H9 (cell line): Measurements from ENCODE around the gene SMC1B. TPM values are rescaled to one million over a fixed set of nuclear protein-coding genes. Genes with fewer than 3 reads are reported as not detected.

Experiments used
- DNase-seq: peaks from one replicate; pipeline ENCODE4 v3.0.0-alpha.2; 2017
- H2AFZ ChIP-seq: one replicate; pipeline ENCODE4 v1.6.1; 2013; ENCODE audit warnings: mild to moderate bottlenecking, low read length, control low read depth, moderate library complexity
- H2AK5ac ChIP-seq: 2 replicates; pipeline ENCODE4 v1.6.1; 2013; ENCODE audit warnings: low read length, control low read depth, mixed read lengths; ENCODE audit not compliant: insufficient read length
- H2BK120ac ChIP-seq: one replicate; pipeline ENCODE4 v1.6.1; 2013; ENCODE audit warnings: low read depth, mild to moderate bottlenecking, low read length, control low read depth, inconsistent platforms; ENCODE audit not compliant: poor library complexity, severe bottlenecking
- H2BK12ac ChIP-seq: 2 replicates; pipeline ENCODE4 v1.6.1; 2013; ENCODE audit warnings: low read length, control low read depth, mixed read lengths, low read depth; ENCODE audit not compliant: insufficient read length
- H2BK15ac ChIP-seq: 2 replicates; pipeline ENCODE4 v1.6.1; 2013; ENCODE audit warnings: low read depth, low read length, control low read depth
- H2BK20ac ChIP-seq: one replicate; pipeline ENCODE4 v1.6.1; 2013; ENCODE audit warnings: low read depth, mild to moderate bottlenecking, low read length, control low read depth, inconsistent platforms; ENCODE audit not compliant: poor library complexity, severe bottlenecking
- H2BK5ac ChIP-seq: 2 replicates; pipeline ENCODE4 v1.6.1; 2013; ENCODE audit warnings: low read length, control low read depth, mixed read lengths; ENCODE audit not compliant: insufficient read length
- H3K14ac ChIP-seq: 2 replicates; pipeline ENCODE4 v1.6.1; 2013; ENCODE audit warnings: low read length, control low read depth; ENCODE audit not compliant: insufficient read depth
- H3K18ac ChIP-seq: 2 replicates; pipeline ENCODE4 v1.6.1; 2013; ENCODE audit warnings: low read depth, mild to moderate bottlenecking, mixed read lengths, low read length, control low read depth; ENCODE audit not compliant: insufficient read length
- H3K23ac ChIP-seq: 2 replicates; pipeline ENCODE4 v1.6.1; 2013; ENCODE audit warnings: low read length, control low read depth, mixed read lengths, low read depth; ENCODE audit not compliant: insufficient read length
- H3K23me2 ChIP-seq: 2 replicates; pipeline ENCODE4 v1.6.1; 2013; ENCODE audit warnings: low read depth, mild to moderate bottlenecking, mixed read lengths, low read length, control low read depth; ENCODE audit not compliant: insufficient read length, poor library complexity, severe bottlenecking
- H3K27ac ChIP-seq: 2 replicates; pipeline ENCODE4 v1.5.1; 2013; ENCODE audit warnings: low read length, control low read depth, mixed read lengths, low read depth; ENCODE audit not compliant: insufficient read length
- H3K27me3 ChIP-seq: 2 replicates; pipeline ENCODE4 v1.6.1; 2013; ENCODE audit warnings: low read length, control low read depth, inconsistent platforms; ENCODE audit not compliant: insufficient read depth
- H3K4ac ChIP-seq: 2 replicates; pipeline ENCODE4 v1.6.1; 2013; ENCODE audit warnings: low read depth, mild to moderate bottlenecking, control low read depth, inconsistent platforms, low read length, moderate library complexity
- H3K4me1 ChIP-seq: 2 replicates; pipeline ENCODE4 v1.6.1; 2013; ENCODE audit warnings: low read length, control low read depth, inconsistent platforms; ENCODE audit not compliant: insufficient read depth
- H3K4me2 ChIP-seq: 2 replicates; pipeline ENCODE4 v1.6.1; 2013; ENCODE audit warnings: low read length, control low read depth, mixed read lengths; ENCODE audit not compliant: insufficient read length, insufficient read depth
- H3K56ac ChIP-seq: 2 replicates; pipeline ENCODE4 v1.6.1; 2013; ENCODE audit warnings: low read depth, mild to moderate bottlenecking, mixed read lengths, low read length, control low read depth; ENCODE audit not compliant: insufficient read length
- H3K79me1 ChIP-seq: 2 replicates; pipeline ENCODE4 v1.6.1; 2013; ENCODE audit warnings: low read depth, mild to moderate bottlenecking, moderate library complexity, low read length, control low read depth, inconsistent platforms; ENCODE audit not compliant: insufficient read depth, poor library complexity, severe bottlenecking
- H3K79me2 ChIP-seq: 2 replicates; pipeline ENCODE4 v1.6.1; 2013; ENCODE audit warnings: low read length, control low read depth, inconsistent platforms; ENCODE audit not compliant: insufficient read depth
- H3K9ac ChIP-seq: 2 replicates; pipeline ENCODE4 v1.6.1; 2013; ENCODE audit warnings: low read length, control low read depth, mixed read lengths; ENCODE audit not compliant: insufficient read length; ENCODE audit errors: extremely low read depth
- H3K9me3 ChIP-seq: one replicate; pipeline ENCODE4 v1.6.1; 2013; ENCODE audit warnings: low read depth, low read length, inconsistent platforms; ENCODE audit not compliant: control insufficient read depth
- H3T11ph ChIP-seq: one replicate; pipeline ENCODE4 v1.6.1; 2013; ENCODE audit warnings: mild to moderate bottlenecking, low read length, control low read depth, inconsistent platforms
- H4K20me1 ChIP-seq: one replicate; pipeline ENCODE4 v1.6.1; 2013; ENCODE audit not compliant: control insufficient read depth, insufficient read length, insufficient read depth
- H4K5ac ChIP-seq: 2 replicates; pipeline ENCODE4 v1.6.1; 2013; ENCODE audit warnings: low read depth, mild to moderate bottlenecking, mixed read lengths, low read length, control low read depth; ENCODE audit not compliant: insufficient read length
- H4K8ac ChIP-seq: replicated peaks from 2 replicates; pipeline ENCODE4 v1.6.1; 2013; ENCODE audit warnings: low read length, control low read depth, mixed read lengths, low read depth; ENCODE audit not compliant: insufficient read length
- H4K91ac ChIP-seq: 2 replicates; pipeline ENCODE4 v1.6.1; 2013; ENCODE audit warnings: low read depth, mild to moderate bottlenecking, moderate library complexity, mixed read lengths, low read length, control low read depth; ENCODE audit not compliant: insufficient read length
- H3K27ac Mint-ChIP-seq, 3 experiments: 2 replicates in 2 of 3; 3 replicates in 1 of 3; pipeline ENCODE4 v1.8.0; 2020 to 2021; ENCODE audit warnings: mixed read lengths in 3 of 3, mild to moderate bottlenecking in 1 of 3, moderate library complexity in 1 of 3
- H3K27me3 Mint-ChIP-seq: 2 replicates; pipeline ENCODE4 v1.8.0; 2021; ENCODE audit warnings: low read depth, mild to moderate bottlenecking, moderate library complexity, mixed read lengths
- H3K36me3 Mint-ChIP-seq, 3 experiments: 2 replicates in 2 of 3; 3 replicates in 1 of 3; pipeline ENCODE4 v1.8.0; 2020 to 2021; ENCODE audit warnings: low read depth in 3 of 3, mixed read lengths in 3 of 3; ENCODE audit not compliant: insufficient read depth in 1 of 3
- H3K4me1 Mint-ChIP-seq, 2 experiments: 2 replicates each; pipeline ENCODE4 v1.8.0; 2020; ENCODE audit warnings: mixed read lengths in 2 of 2
- H3K4me3 Mint-ChIP-seq, 2 experiments: 2 replicates in 1 of 2; 3 replicates in 1 of 2; pipeline ENCODE4 v1.8.0; 2020 to 2021; ENCODE audit warnings: mild to moderate bottlenecking in 2 of 2, mixed read lengths in 2 of 2, moderate library complexity in 1 of 2
- H3K9me3 Mint-ChIP-seq, 2 experiments: 2 replicates in 1 of 2; 3 replicates in 1 of 2; pipeline ENCODE4 v1.8.0; 2020; ENCODE audit warnings: mild to moderate bottlenecking in 2 of 2, mixed read lengths in 2 of 2, moderate library complexity in 1 of 2
- CTCF ChIP-seq: fragments of 200-600 bp; sonication (generic); conservative IDR thresholded peaks from 3 replicates; pipeline ENCODE4 v1.8.0; 2021; ENCODE audit warnings: antibody characterized with exemption, mild to moderate bottlenecking
- WGBS: extraction: QIAGEN DNeasy Blood & Tissue Kit; methylation state at CpG from one replicate; pipeline ENCODE4 v1.1.7; 2013; ENCODE audit warnings: missing lambda C conversion rate, low lambda C conversion rate, mixed read lengths; ENCODE audit not compliant: insufficient read length; ENCODE audit errors: extremely low coverage; 5-methylcytosine and 5-hydroxymethylcytosine counted together
- total RNA-seq: library from RNA; stranded (reverse); gene quantifications from 2 replicates; pipeline ENCODE4 v1.2.1, GENCODE V29; 2021

Gene SMC1B
- total RNA-seq, 1 experiment from 2014 or later, result not detected

DNA sequence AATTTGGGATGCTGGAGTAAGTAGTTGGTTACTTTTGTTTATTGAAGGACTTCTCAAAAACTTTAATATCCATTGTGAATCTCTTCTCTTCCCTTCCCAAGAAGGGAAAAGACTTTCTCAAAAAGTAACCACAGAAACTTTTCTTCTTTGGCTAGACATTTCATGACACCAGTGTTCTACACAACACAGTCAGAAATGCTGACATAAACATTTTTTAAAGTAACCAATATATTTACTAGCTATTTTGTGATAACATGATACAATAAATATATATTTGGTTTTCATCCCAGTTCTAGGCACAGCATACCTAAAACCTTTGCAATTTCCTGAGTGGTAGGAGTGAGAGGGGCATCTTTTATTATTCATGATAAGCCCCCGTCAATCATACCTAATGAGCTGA, 55.9 kb downstream of the SMC1B start:
- Histone ChIP-seq H3K56ac (no peak overlapping the region), H3K9ac (no peak overlapping the region), H3K14ac (no peak overlapping the region), H3K18ac (no peak overlapping the region), H2BK12ac (no peak overlapping the region), H4K91ac (no peak overlapping the region), H3K23me2 (no peaks in the 10 kb centered on the region), H3K79me1 (no peaks in the 10 kb centered on the region), H3K27me3 (no peaks in the 10 kb centered on the region), H3K27ac (no peak overlapping the region), H3K4ac (no peak overlapping the region), H2BK120ac (no peak overlapping the region), H3K4me1 (no peaks in the 10 kb centered on the region), H2BK20ac (no peak overlapping the region), H4K20me1 (no peaks in the 10 kb centered on the region), H3T11ph (no peak overlapping the region), H2AK5ac (no peak overlapping the region), H2AFZ (no peak overlapping the region), H2BK5ac (no peak overlapping the region), H4K8ac (no peak overlapping the region), H3K79me2 (no peaks in the 10 kb centered on the region), H4K5ac (no peak overlapping the region), H2BK15ac (no peak overlapping the region), H3K23ac (no peak overlapping the region), H3K9me3 (no peaks in the 10 kb centered on the region), H3K4me2 (no peak overlapping the region)
- peaks cover 10% of the 10 kb centered on the region for H3K27me3 Mint-ChIP-seq
- no CpG with 5 or more reads among the region's 1 CpG for WGBS
- H3K4me1 Mint-ChIP-seq, result no peaks in the 10 kb centered on the region
- no peak for TF ChIP-seq CTCF
- no peaks in the 10 kb centered on the region for H3K36me3 Mint-ChIP-seq
- no peak for DNase-seq
- no peaks in the 10 kb centered on the region for H3K9me3 Mint-ChIP-seq
- no peak overlapping the region for H3K27ac Mint-ChIP-seq
- H3K4me3 Mint-ChIP-seq, result no peak overlapping the region
